HG03520 (cell line): ENCODE data around the gene NCAM1.
"Not testable (repeated sequence)": the region's sequence is repeated elsewhere in the genome, so short reads cannot be mapped to it uniquely, and the experiment has no call there.

ENCODE experiments used
- ATAC-seq: cut with Tn5 transposase; IDR thresholded peaks from one replicate; pipeline ENCODE4 v1.9.1; 2021; ENCODE audit warnings: mild to moderate bottlenecking, moderate library complexity; ENCODE audit not compliant: unreplicated experiment

The NCAM1 gene

GRCh38 chr11:113021111-113021510 lies 59.9 kb downstream of the NCAM1 start:
- ATAC-seq = no peak

GRCh38 chr11:113022262-113022661 lies 61.0 kb downstream of the NCAM1 start:
- ATAC-seq = no peak

GRCh38 chr11:113023228-113023627 lies 62.0 kb downstream of the NCAM1 start:
- ATAC-seq = no peak

GRCh38 chr11:113023986-113024385 lies 62.8 kb downstream of the NCAM1 start:
- ATAC-seq = no peak

DNA sequence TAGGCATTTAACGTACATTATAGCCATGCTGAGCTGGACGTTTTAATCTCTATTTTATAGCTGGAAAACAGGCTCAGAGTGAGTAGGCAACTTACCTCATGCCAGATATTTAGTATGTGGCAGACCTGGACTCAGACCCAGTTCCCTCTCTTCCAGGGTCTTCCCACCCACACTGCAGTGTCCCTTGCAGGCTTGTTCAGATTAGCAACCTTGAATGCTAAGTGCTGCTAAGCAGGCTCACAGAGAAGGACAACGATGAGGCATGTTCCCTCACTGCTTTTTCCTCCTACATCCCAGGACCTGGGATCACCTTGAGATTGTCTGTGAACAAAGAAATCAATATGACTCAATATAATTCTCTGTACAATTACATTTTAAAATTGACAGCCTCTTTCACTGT lies 65.6 kb downstream of the NCAM1 start:
- ATAC-seq = no peak

DNA sequence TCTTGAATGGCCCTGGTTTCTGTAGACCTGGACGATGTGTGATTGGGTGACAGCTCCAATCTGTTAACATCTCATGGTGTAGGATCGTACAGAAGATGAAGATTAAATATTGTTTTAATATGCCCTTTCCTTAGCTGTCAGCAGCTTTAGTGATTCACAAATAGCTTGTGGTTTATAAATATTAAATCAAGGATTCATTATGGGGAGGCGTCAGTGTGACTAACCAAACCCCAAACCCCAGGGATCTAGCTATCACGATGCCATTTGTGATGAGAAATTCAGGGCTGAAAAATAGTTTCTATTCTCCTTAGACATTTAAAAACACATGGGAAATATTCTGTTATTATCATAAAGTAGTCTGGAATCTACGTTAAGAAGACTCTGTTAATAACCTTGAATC lies 73.4 kb downstream of the NCAM1 start:
- no peak for ATAC-seq

DNA sequence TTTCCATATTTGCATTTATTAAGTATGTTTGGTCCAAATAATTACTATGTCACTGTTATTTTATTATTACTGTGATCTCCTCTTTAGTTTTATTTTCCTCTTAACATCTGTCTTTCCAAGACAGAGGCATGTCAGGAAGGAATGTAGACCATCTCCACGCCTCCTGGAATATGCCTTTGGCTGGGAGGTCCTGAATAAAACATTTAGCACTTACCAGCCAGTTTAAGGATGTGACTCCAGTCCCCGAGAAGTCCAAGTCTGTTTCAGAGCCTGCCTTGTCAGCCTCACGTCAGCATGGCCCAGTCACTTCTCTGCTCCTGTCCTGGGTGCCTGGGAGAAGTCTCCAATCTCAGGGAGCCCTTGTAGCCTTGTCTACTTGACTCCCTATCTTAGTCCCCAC lies 74.5 kb downstream of the NCAM1 start:
- no peak for ATAC-seq

DNA sequence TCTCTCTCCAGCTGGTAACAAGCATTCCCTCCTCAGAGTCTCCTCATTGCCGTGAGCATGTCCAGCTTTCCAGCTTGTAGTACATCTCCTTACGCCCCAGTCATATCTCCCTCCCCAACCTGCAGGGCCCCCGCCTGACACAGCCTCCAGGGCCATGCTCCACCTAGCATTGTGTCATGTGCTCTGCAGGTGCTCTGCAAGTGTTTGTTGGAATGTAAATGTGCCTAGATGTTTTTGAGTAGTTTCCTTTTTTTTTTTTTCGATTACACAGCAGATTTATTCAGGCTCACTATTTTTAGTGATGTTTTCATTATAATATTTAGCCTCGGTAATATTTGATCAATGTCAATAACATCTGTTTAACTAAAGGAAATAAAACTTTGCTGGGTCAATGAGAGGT lies 82.5 kb downstream of the NCAM1 start:
- ATAC-seq = no peak

- no peak for ATAC-seq
Observed at GRCh38 chr11:113045146-113045545, 83.9 kb downstream of the NCAM1 start.

DNA sequence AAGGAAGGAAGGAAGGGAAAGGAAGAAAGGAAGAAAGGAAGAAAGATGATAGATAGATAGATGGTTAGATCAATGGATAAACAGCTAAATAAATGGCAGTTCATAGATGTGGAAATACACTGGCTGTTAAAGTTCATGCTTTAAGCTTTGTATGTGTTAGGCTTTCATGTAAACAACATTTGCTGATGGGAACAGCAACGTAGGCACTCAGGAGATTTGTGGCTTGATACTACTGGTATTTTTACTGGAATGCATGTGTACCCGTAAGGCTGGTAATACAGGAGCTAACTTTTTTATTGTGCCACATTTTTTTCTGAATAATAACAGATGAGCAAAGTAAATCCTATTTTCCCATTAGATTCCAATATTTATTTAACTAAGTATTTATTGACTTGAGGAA lies 85.6 kb downstream of the NCAM1 start:
- no peak for ATAC-seq

- ATAC-seq = no peak
Observed at GRCh38 chr11:113048820-113049768, 87.9 kb downstream of the NCAM1 start.

DNA sequence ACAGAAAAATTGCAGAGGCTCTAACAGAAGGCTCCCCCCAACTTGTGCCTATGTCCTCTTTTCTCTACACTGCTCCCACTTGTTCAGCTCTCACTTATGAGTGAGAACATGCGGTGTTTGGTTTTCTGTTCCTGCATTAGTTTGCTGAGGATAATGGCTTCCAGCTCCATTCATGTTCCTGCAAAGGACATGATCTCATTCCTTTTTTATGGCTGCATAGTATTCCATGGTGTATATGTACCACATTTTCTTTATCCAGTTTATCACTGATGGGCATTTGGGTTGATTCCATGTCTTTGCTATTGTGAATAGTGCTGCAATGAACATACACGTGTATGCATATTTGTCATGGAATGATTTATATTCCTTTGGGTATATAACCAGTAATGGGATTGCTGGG lies 91.8 kb downstream of the NCAM1 start:
- not testable (repeated sequence) for ATAC-seq

- ATAC-seq = no peak
Observed at GRCh38 chr11:113057038-113057437, 95.8 kb downstream of the NCAM1 start.

DNA sequence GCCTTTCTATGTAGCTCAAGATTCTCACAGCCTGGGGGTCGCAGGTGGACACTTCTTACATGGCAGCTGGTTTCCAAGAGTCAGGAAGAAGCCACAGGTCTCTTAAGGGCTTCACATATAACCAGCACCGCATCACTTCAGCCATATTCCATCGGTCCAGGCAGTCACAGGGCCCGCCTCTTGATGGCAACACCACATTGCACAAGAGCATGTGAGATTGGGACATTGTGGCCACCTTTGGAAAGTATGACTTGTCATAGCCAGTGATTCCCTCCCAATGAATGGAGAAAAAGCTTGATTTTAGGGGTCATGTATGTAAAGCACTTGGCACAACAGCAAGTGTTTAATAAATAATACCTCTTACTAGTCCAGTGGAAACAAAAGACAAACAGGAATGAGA lies 98.3 kb downstream of the NCAM1 start:
- no peak for ATAC-seq

- ATAC-seq = no peak
Observed at GRCh38 chr11:113065330-113065729, 104.1 kb downstream of the NCAM1 start.

DNA sequence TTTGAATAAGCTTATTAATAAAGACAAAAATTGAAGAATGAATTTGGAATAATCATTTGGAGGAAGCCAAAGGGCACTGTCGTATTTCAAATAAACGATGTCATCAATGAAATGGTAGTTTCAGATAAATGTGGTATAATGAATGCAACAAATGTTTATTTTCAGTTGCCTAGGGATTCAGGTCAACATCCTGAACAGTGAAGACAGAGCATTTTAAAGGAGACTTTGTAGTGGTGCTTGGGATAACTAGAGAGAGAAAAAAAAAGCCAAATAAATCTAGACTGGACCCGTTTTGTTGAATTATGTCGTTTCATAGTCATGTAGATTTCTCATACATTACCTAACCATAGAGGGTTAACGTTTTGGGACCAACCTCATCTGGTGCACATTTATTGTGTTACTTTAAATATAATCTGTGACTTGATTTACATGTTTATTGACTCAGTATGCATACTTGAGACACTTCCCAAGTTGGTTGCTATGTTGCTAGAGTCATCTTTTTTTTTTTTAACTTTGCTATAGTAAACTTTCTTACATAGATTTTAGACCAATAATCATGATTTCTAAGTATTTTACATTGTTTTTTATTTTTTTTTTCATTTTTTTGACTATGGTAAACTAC lies 111.1 kb downstream of the NCAM1 start:
- ATAC-seq = no peak

- ATAC-seq = no peak
Observed at GRCh38 chr11:113073290-113073953, 112.2 kb downstream of the NCAM1 start.

- ATAC-seq = no peak
Observed at GRCh38 chr11:113075586-113076095, 114.4 kb downstream of the NCAM1 start.

DNA sequence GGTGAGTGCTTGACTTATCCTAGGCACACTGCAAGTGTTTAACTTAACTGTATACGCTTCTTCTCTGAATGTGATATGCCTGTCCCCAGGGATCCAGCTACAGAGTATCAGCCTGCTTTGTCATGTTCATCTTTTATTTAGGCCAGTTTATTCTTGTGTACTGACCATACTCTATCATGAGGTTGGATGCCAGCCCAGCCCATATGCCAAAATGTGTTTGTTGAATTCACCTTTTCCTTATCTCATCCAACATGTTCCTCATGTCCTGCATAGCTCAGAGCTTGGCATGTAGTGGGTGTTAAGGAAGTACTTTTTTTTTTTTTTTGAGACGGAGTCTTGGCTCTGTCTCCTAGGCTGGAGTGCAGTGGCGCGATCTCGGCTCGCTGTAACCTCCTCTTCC lies 116.2 kb downstream of the NCAM1 start:
- no peak for ATAC-seq

GRCh38 chr11:113082341-113082955 lies 121.2 kb downstream of the NCAM1 start:
- ATAC-seq = no peak

DNA sequence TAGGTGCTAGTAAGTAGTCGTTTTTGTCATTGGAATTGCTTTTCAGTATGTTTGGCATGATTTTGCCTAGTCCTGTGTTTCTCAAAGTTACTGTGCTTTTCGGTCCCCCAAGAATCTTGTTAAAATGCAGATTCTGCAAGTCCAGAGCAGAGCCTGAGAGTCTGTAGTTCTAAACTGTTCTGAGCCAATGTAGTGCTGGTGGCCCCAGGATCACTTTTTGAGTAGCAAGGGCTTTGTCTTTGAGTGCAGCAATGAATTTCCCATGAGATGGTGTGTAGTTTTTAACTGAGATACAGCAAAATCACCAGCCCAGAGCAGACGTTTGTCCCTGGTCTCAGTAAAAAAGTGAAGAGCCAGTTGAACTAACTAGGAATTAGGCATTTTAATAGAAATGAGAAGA lies 122.4 kb downstream of the NCAM1 start:
- no peak for ATAC-seq
